Lower leg skin (tissue), 4 donors: ENCODE measurements around the gene NR2E1. TPM values are rescaled to one million over a fixed set of nuclear protein-coding genes. Genes with fewer than 3 reads are reported as not detected.

Experiments
- DNase-seq, 2 donors: peaks; one replicate each; pipeline ENCODE4 v3.0.0-alpha.2; 2019; ENCODE audit warnings: low spot score in 2 of 2
- H3K4me3 ChIP-seq: fragments of 200-600 bp; sonication (generic); 2 replicates; pipeline ENCODE4 v1.5.1; 2017; ENCODE audit warnings: mild to moderate bottlenecking, low read depth; ENCODE audit not compliant: poor library complexity, severe bottlenecking
- POLR2A ChIP-seq, 2 donors: fragments of 450-650 bp; IDR thresholded peaks; one replicate each; pipeline ENCODE4 v1.6.1; 2016 to 2017; ENCODE audit warnings: antibody characterized with exemption in 2 of 2, mild to moderate bottlenecking in 1 of 2, moderate library complexity in 1 of 2
- WGBS, 2 donors: methylation state at CpG; one replicate each; pipeline ENCODE4 v1.1.5; 2018; 5-methylcytosine and 5-hydroxymethylcytosine counted together
- intact Hi-C: fragments of 100-400 bp; cut with DNase I; formaldehyde crosslinking; loops from one replicate; pipeline ENCODE4 v1.15.0; 2023; ENCODE audit warnings: low total_unique reads
- total RNA-seq, 4 donors: library from RNA; depleted of rRNA; stranded (reverse); fragments of >200 nt; gene quantifications; one replicate each; pipeline ENCODE4 v1.1.0, GENCODE V29; 2016
- TF ChIP-seq, protein P1 (sequence below), 3 donors: fragments of 450-650 bp; IDR thresholded peaks; one replicate each; pipeline ENCODE4 v1.5.1; 2016; ENCODE audit warnings: antibody characterized with exemption in 3 of 3, mild to moderate bottlenecking in 3 of 3, moderate library complexity in 2 of 3

The NR2E1 gene
- total RNA-seq, 4 donors from 2014 or later = not detected

GRCh38 chr6:108186226-108186625, 20.4 kb downstream of the NR2E1 start:
- H3K4me3 ChIP-seq = no peak overlapping the region
- WGBS, 2 donors = 56 to 57% methylated on average over 2 of the region's 2 CpGs
- intact Hi-C loops = no loop called here
- no peak for DNase-seq
- TF ChIP-seq, protein P1, sequence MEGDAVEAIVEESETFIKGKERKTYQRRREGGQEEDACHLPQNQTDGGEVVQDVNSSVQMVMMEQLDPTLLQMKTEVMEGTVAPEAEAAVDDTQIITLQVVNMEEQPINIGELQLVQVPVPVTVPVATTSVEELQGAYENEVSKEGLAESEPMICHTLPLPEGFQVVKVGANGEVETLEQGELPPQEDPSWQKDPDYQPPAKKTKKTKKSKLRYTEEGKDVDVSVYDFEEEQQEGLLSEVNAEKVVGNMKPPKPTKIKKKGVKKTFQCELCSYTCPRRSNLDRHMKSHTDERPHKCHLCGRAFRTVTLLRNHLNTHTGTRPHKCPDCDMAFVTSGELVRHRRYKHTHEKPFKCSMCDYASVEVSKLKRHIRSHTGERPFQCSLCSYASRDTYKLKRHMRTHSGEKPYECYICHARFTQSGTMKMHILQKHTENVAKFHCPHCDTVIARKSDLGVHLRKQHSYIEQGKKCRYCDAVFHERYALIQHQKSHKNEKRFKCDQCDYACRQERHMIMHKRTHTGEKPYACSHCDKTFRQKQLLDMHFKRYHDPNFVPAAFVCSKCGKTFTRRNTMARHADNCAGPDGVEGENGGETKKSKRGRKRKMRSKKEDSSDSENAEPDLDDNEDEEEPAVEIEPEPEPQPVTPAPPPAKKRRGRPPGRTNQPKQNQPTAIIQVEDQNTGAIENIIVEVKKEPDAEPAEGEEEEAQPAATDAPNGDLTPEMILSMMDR (IDR thresholded peaks at IDR 0.05) = no peak
- TF ChIP-seq POLR2A (IDR thresholded peaks at IDR 0.05) = no peak

- intact Hi-C loops = no loop called here
- WGBS, 2 donors = 89 to 90% methylated on average over 9 of the region's 9 CpGs
- H3K4me3 ChIP-seq = no peak overlapping the region
- DNase-seq = no peak
- TF ChIP-seq POLR2A (IDR thresholded peaks at IDR 0.05) = no peak
- TF ChIP-seq, protein P1 (IDR thresholded peaks at IDR 0.05) = no peak
Measured at GRCh38 chr6:108187519-108187918, 21.7 kb downstream of the NR2E1 start.

DNA sequence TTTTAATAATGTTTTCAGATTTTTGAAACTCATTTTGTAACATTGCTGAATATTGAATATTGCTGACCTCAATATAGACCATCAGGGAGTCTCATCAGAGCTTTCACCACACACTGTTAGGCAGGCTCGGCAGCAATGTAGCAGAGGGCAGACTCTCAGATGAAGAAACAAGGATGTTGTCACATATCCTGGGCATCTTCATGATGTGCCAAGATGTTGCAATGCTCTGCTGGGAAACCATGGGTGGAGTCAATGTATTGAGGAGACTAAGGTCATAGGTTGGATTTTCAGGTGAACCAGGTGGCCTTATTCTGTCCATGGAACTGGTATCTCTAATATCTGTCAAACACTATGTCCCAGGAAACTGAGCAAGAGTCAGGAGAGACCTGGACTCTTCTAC, 27.3 kb downstream of the NR2E1 start:
- TF ChIP-seq POLR2A (IDR thresholded peaks at IDR 0.05) = no peak
- TF ChIP-seq, protein P1 (IDR thresholded peaks at IDR 0.05) = no peak
- H3K4me3 ChIP-seq = no peak overlapping the region
- no peak for DNase-seq
- WGBS, 2 donors = 80 to 91% methylated on average over 1 of the region's 1 CpG
- intact Hi-C loops = loop anchor here (5.0 to 10.0 kb wide), 2 partner anchors 409 to 1578 kb away; no protein-coding TSS in a partner anchor

DNA sequence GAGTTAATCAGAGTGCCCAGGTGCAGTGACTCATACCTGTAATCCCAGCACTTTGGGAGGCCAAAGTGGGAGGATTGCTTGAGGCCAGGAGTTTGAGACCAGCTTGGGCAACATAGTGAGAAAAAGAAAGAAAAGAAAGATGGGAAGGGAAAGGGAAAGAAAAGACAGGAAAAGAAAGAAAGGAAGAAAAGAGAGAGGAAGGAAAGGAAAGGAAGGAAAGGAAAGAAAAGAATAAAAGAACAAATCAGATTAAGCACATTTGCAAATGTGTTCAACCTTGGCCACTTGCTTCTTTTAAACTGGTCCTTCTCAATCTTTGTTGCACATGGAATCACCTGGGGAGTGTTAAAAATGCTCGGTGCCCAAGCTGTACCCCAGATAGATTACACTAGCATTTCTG, 28.0 kb downstream of the NR2E1 start:
- WGBS, 2 donors = 86 to 93% methylated on average over 1 of the region's 1 CpG
- no peak for DNase-seq
- no peak overlapping the region for H3K4me3 ChIP-seq
- TF ChIP-seq, protein P1 (IDR thresholded peaks at IDR 0.05) = no peak
- TF ChIP-seq POLR2A (IDR thresholded peaks at IDR 0.05) = no peak
- intact Hi-C loops = loop anchor here (5.0 to 10.0 kb wide), 2 partner anchors 408 to 1579 kb away; no protein-coding TSS in a partner anchor

- H3K4me3 ChIP-seq = no peak overlapping the region
- WGBS, 2 donors = 87 to 88% methylated on average over 8 of the region's 8 CpGs
- TF ChIP-seq, protein P1 (IDR thresholded peaks at IDR 0.05) = no peak
- no peak for TF ChIP-seq POLR2A (IDR thresholded peaks at IDR 0.05)
- intact Hi-C loops = loop anchor here (5.0 to 10.0 kb wide), 2 partner anchors 408 to 1580 kb away; no protein-coding TSS in a partner anchor
- no peak for DNase-seq
Measured at GRCh38 chr6:108194503-108194902, 28.7 kb downstream of the NR2E1 start.

DNA sequence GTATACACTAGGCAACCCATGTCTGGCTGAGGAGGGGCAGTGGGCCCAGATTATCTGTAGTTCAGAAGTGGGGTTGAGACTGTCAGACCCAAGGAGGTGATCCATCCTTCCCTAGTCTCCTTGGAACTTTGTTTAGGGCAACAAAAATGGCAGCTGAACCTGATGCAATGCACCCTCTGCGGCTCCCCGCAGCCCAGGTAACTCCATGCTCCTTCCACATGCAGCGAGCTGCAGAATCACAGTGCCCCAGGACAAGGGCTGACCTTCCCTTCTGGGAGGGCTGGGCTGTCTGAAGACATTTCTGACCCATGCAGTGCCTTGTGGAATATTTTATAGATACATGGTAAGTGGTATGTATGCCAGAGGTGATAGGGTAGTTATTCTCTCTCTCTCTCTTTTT, 29.4 kb downstream of the NR2E1 start:
- WGBS, 2 donors = 94 to 98% methylated on average over 3 of the region's 3 CpGs
- intact Hi-C loops = loop anchor here (10.0 kb wide), 1 partner anchor 1580 kb away; no protein-coding TSS in a partner anchor
- TF ChIP-seq, protein P1 (IDR thresholded peaks at IDR 0.05) = no peak
- no peak for TF ChIP-seq POLR2A (IDR thresholded peaks at IDR 0.05)
- no peak for DNase-seq
- H3K4me3 ChIP-seq = no peak overlapping the region
